Left forelimb (tissue), 1 donor: Measurements from ENCODE around the gene PANK4.
"Not testable (repeated sequence)": the region's sequence is repeated elsewhere in the genome, so short reads cannot be mapped to it uniquely, and the experiment has no call there.

Experiments
- DNase-seq: peaks from one replicate; pipeline ENCODE4 v3.0.0-alpha.2; 2018; ENCODE audit warnings: low spot score

The PANK4 gene

DNA sequence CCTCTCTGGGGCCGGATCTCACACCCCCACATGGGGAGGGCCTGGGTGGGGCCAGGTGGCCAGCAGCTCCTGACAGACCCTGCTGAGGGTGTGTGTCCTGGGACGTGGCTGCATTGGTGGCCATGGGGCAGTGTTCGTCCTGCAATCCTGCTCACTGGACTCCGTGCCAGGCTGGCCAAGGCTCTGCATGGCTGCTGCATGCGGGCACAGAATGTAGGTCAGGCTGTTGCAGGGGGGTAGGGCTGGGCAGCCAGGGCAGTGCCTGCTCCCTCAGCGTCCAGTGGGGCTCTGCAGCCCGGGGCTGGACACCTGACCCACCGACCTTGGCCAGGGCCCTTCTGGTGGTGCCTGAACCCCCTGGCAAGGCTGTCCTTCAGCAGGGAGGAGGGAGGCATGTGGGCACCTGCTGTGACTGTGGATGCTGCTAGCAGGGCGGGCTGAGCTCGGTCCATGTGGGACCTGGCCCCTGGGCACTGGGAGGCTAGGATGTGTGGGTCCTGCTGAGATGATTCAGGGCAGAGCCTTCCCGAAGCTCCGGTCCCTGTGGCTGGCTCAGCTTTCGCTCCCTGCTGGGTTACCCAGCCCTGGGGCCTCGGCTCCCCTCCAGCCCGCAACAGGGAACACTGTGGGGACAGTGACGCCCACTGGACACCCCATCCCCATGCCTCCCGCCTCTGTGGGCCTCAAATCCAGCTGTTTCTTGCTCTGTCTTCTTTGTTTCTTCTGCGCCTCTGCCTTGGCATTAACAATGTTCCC, 65.2 kb downstream of the PANK4 start:
- DNase-seq = no peak

DNA sequence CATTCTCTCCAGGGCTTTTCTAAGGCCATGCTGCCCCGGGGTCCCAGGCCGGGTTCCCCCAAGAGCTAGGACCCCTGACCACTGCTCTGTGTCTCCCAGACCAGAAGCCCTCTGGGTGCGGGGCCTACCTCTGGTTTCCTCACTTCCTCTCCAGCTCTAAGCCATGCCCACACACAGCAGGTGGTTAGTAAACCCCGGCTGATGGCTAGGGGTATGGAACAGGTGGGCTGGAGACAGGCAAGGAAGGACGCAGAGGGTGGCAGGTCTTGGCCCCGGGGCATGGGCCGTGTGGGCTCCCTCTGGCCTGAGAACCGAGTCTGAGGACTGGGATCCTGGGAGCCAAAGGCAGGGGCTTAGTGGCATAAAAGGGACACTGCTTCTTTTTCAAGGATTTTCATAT, 66.2 kb downstream of the PANK4 start:
- DNase-seq = no peak

DNA sequence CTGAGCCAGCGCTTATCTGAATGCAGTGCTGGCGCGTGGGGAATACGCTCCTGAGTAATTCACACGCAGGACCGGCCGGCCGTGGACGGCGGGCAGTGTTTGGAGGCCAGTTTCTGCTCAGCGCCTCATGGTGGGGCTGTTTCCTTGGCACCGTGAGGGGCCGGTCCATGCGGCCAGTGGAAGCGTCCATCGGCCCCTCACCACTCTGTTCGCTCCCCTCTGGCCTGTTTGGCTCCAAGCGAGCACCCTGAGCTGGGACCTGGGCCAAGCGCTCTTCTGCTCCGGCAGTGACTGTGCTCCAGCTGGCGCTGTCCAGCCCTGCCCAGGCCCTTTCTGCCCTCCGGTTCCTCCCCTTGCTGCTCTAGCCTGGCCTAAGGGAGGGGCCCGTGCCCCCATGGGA, 66.6 kb downstream of the PANK4 start:
- DNase-seq = no peak

- DNase-seq = not testable (repeated sequence)
Measured at GRCh38 chr1:2459102-2459753, 67.2 kb downstream of the PANK4 start.

DNA sequence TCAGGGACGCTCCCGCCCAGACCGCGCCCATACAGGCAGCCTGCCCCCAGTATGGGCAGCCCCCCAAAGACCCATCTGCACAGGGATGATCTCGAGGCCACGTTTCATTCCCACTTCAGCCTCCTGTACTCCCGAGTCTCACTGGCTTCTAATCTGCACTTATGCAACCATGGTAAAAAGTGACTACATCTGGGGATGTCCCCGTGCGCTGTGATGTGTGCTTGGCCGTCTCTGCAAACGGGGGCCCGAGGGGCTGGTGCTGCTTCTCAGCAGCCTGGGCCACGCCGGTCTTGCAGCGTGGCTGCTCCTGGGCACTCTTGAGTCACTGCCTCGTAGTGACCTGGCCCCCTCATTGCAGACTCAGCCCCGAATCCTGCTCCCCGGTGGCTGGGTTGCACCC, 67.7 kb downstream of the PANK4 start:
- DNase-seq = no peak
